ENCODE data around the gene MPL.

- no peak for TF ChIP-seq USF2 (IDR thresholded peaks at IDR 0.05; ENCODE audit: borderline replicate concordance, low read depth, low read length)
- TF ChIP-seq CTCF (IDR thresholded peaks at IDR 0.05), result no peak
- no peak for TF ChIP-seq PBX3 (IDR thresholded peaks at IDR 0.05)
- TF ChIP-seq REST (IDR thresholded peaks at IDR 0.05; ENCODE audit: low read depth, low read length), result no peak
- no peak for TF ChIP-seq EP300 (IDR thresholded peaks at IDR 0.05; ENCODE audit: borderline replicate concordance in 1 of 2, low read depth in 1 of 2, low read length in 1 of 2)
- TF ChIP-seq RFX5 (IDR thresholded peaks at IDR 0.05; ENCODE audit: low read length), result no peak
- TF ChIP-seq MAX (IDR thresholded peaks at IDR 0.05; ENCODE audit: low read depth), result no peak
- no peak for TF ChIP-seq NRF1 (IDR thresholded peaks at IDR 0.05; ENCODE audit: low read depth, low read length)
- no peak for TF ChIP-seq MXI1 (IDR thresholded peaks at IDR 0.05; ENCODE audit: low read depth, low read length)
- no peak for TF ChIP-seq ELF1 (IDR thresholded peaks at IDR 0.05)
- no peak for TF ChIP-seq GABPA (IDR thresholded peaks at IDR 0.05; ENCODE audit: low read depth)
Measured at GRCh38 chr1:43357251-43357650, 19.6 kb downstream of the MPL start.

Measured in SK-N-SH (cell line).